Right atrium auricular region (tissue), 2 donors: Measurements from ENCODE around the gene NCSTN. TPM values are rescaled to one million over a fixed set of nuclear protein-coding genes. Genes with fewer than 3 reads are reported as not detected.

Source experiments
- DNase-seq: peaks from one replicate; pipeline ENCODE4 v3.0.0-alpha.2; 2019; ENCODE audit warnings: low spot score
- H3K27ac ChIP-seq, 2 donors: fragments of 200-600 bp; sonication (generic); 1 replicate in 1 of 2; 2 replicates in 1 of 2; pipeline ENCODE4 v1.5.1; 2016 to 2019
- H3K27me3 ChIP-seq, 2 donors: fragments of 200-600 bp; sonication (generic); one replicate each; pipeline versions ENCODE4 v1.5.1 to v1.6.0; 2017 to 2019
- H3K36me3 ChIP-seq: fragments of 200-600 bp; sonication (generic); one replicate; pipeline ENCODE4 v1.5.1; 2016
- H3K4me1 ChIP-seq, 2 donors: fragments of 200-600 bp; sonication (generic); one replicate each; pipeline versions ENCODE4 v1.5.1 to v1.6.0; 2017 to 2019
- H3K4me3 ChIP-seq, 2 donors: fragments of 200-600 bp; sonication (generic); 1 replicate in 1 of 2; 2 replicates in 1 of 2; pipeline ENCODE4 v1.5.1; 2017 to 2019; ENCODE audit warnings: mild to moderate bottlenecking in 1 of 2, moderate library complexity in 1 of 2
- H3K9me3 ChIP-seq, 2 donors: fragments of 200-600 bp; sonication (generic); one replicate each; pipeline ENCODE4 v1.5.1; 2019
- total RNA-seq, 2 donors: library from RNA; depleted of rRNA; stranded (reverse); fragments of >200 nt; gene quantifications; one replicate each; pipeline ENCODE4 v1.1.0, GENCODE V29; 2016
- TF ChIP-seq, protein P1 (sequence below), 2 donors: fragments of 200-600 bp; sonication (generic); IDR thresholded peaks; one replicate each; pipeline ENCODE4 v1.5.1; 2019; ENCODE audit warnings: antibody characterized with exemption in 2 of 2

NCSTN gene
- total RNA-seq, 2 donors from 2014 or later = 63.4 to 71.3 TPM

GRCh38 chr1:160363010-160363409 is 19.8 kb downstream of the NCSTN start:
- DNase-seq = no peak
- TF ChIP-seq, protein P1, sequence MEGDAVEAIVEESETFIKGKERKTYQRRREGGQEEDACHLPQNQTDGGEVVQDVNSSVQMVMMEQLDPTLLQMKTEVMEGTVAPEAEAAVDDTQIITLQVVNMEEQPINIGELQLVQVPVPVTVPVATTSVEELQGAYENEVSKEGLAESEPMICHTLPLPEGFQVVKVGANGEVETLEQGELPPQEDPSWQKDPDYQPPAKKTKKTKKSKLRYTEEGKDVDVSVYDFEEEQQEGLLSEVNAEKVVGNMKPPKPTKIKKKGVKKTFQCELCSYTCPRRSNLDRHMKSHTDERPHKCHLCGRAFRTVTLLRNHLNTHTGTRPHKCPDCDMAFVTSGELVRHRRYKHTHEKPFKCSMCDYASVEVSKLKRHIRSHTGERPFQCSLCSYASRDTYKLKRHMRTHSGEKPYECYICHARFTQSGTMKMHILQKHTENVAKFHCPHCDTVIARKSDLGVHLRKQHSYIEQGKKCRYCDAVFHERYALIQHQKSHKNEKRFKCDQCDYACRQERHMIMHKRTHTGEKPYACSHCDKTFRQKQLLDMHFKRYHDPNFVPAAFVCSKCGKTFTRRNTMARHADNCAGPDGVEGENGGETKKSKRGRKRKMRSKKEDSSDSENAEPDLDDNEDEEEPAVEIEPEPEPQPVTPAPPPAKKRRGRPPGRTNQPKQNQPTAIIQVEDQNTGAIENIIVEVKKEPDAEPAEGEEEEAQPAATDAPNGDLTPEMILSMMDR (IDR thresholded peaks at IDR 0.05) = no peak
- Histone ChIP-seq H3K4me1 (no peaks in the 10 kb centered on the region), H3K27ac (no peak overlapping the region), H3K36me3 (peaks cover 10% of the 10 kb centered on the region), H3K27me3 (no peaks in the 10 kb centered on the region), H3K4me3 (no peak overlapping the region), H3K9me3 (no peaks in the 10 kb centered on the region)

GRCh38 chr1:160363951-160364735 is 21.0 kb downstream of the NCSTN start:
- Histone ChIP-seq H3K9me3 (no peaks in the 10 kb centered on the region), H3K4me1 (no peaks in the 10 kb centered on the region), H3K27ac (no peak overlapping the region), H3K4me3 (no peak overlapping the region), H3K36me3 (peaks cover 5% of the 10 kb centered on the region), H3K27me3 (no peaks in the 10 kb centered on the region)
- peak; percentile 34 for DNase-seq
- TF ChIP-seq, protein P1 (IDR thresholded peaks at IDR 0.05) = no peak

GRCh38 chr1:160365325-160365724 is 22.1 kb downstream of the NCSTN start:
- peak; percentile 21 for DNase-seq
- Histone ChIP-seq H3K27ac (no peak overlapping the region), H3K4me3 (no peak overlapping the region), H3K9me3 (no peaks in the 10 kb centered on the region), H3K4me1 (no peaks in the 10 kb centered on the region), H3K36me3 (peaks cover 2% of the 10 kb centered on the region), H3K27me3 (no peaks in the 10 kb centered on the region)
- TF ChIP-seq, protein P1 (IDR thresholded peaks at IDR 0.05) = no peak

DNA sequence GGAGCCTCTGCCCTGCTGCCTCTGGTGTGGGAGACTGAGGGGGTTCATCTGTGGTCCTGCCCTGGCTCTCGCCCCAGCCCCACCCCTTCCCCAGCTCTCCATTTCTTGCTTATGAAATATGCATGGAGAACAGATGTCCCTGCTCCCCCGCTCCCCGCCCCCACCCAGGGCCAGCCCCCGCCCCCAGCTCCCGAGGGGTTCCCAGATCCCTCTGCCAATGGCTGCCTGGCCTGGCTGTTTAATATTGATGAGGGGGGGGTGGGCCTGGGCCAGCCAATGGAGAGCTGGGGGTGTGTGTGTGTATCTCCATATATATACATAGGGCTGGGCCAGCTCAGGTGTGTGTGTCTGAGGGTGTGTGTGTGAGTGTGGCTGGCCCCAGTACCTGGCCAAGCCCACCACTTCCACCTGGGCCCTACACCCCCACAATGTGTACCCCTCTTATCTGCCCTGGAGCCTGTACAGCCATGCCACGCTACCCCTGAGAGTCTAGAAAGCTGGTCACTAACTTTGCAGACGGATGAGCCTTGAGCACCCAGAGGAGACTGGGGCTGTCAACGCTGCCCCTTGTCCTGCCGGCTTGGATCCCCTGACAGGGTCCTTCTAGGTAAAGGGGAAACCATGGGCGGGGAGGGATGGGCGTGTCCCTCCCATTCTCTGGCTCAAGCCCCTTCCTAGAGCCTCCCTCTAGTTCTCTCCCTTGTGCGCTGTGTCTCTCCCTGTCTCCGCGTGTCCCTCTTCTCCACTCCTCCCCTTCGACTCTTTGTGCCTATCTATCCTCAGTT is 23.7 kb downstream of the NCSTN start, which contains the start of gene NHLH1:
NHLH1 (plus strand) TSS at position 341 of the 785 bp plus-strand sequence. CDS start 3,661 bp downstream, outside the sequence.
- Histone ChIP-seq H3K4me3 (no peak within 1 kb of the TSS), H3K27me3 (no peaks in the 10 kb centered on the region), H3K36me3 (no peaks in the 10 kb centered on the region), H3K9me3 (no peaks in the 10 kb centered on the region), H3K4me1 (no peaks in the 10 kb centered on the region), H3K27ac (no peak within 1 kb of the TSS)
- peak; percentile 16 for DNase-seq
- TF ChIP-seq, protein P1 (IDR thresholded peaks at IDR 0.05) = no peak

- no peaks in the 10 kb centered on the region for H3K9me3 ChIP-seq
- H3K36me3 ChIP-seq = no peaks in the 10 kb centered on the region
- TF ChIP-seq, protein P1 (IDR thresholded peaks at IDR 0.05) = no peak
- no peaks in the 10 kb centered on the region for H3K27me3 ChIP-seq
- H3K4me3 ChIP-seq = no peak overlapping the region
- peak; percentile 48 for DNase-seq
- no peaks in the 10 kb centered on the region for H3K4me1 ChIP-seq
- no peak overlapping the region for H3K27ac ChIP-seq
Observed at GRCh38 chr1:160367516-160367900, 24.3 kb downstream of the NCSTN start.
